Spleen (tissue), 7 donors: Measurements from ENCODE around the gene PARP6.

Experiments
- CTCF ChIP-seq, 11 experiments: fragments of 200-600 bp in 7 of 11; fragments of 450-650 bp in 4 of 11; sonication (generic) in 4 of 11; IDR thresholded peaks in 8 of 11; conservative IDR thresholded peaks in 3 of 11; 1 replicate in 7 of 11; 2 replicates in 4 of 11; pipeline versions ENCODE4 v1.4.0 to v1.8.0; 2016 to 2021; ENCODE audit warnings: antibody characterized with exemption in 11 of 11, inconsistent platforms in 4 of 11, mild to moderate bottlenecking in 1 of 11
- POLR2AphosphoS5 ChIP-seq, 3 donors: sonication (generic); formaldehyde crosslinking; IDR thresholded peaks; one replicate each; pipeline ENCODE4 v1.5.1; 2017; ENCODE audit warnings: antibody characterized with exemption in 3 of 3
- donor health status: DM: no; HTN: no; CAD: no; lungs with moderate emphysema.
- donor health status: DM: no; HTN: no; CAD: no.
- donor health status: DM: no; HTN: no; CAD: no.

- TF ChIP-seq POLR2AphosphoS5 (IDR thresholded peaks at IDR 0.05): no peak
- no peak for TF ChIP-seq CTCF (IDR thresholded peaks at IDR 0.05 in 8 of 11, conservative IDR thresholded peaks at IDR 0.05 in 3 of 11)
These were observed 35.9 kb downstream of the PARP6 start for GRCh38 chr15:72236381-72237003.
